Measurements from ENCODE around the gene LBP.

DNA sequence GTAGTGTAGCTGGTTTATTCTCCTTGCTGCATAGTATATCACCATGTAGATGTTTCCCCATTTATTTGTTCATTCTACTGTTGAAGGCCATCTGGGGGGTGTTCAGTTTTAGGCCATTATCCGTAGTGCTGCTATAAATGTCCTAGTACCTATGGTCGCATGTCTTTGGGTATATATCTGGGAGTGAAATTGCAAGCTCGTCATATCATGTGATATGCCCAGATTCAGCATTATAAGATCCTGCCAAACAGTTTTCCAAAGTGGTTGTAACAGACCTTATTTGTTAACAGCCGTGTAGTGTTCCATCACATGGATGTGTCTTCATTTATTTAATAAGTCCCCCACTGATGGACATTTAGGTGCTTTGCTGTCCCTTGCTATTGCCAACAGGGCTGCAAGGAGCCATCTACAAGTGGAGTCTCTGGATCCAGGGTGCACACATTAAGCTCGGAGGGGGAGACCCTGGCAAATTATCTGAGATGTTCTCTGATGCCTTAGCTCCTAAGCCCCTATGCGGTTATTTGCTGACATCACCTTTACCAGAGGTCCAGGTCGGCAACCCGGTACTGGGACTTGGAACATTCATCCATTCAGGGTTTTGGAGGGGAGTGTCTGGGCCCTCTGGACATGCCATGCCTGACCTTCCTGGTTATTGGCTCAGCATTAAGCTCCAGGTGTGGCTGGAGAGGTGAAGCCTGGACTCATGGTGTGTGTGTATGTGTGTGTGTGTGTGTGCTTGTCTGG, 16.9 kb downstream of the LBP start:
- TF ChIP-seq POLR2A (IDR thresholded peaks at IDR 0.05) = no peak
- TF ChIP-seq, protein P1, sequence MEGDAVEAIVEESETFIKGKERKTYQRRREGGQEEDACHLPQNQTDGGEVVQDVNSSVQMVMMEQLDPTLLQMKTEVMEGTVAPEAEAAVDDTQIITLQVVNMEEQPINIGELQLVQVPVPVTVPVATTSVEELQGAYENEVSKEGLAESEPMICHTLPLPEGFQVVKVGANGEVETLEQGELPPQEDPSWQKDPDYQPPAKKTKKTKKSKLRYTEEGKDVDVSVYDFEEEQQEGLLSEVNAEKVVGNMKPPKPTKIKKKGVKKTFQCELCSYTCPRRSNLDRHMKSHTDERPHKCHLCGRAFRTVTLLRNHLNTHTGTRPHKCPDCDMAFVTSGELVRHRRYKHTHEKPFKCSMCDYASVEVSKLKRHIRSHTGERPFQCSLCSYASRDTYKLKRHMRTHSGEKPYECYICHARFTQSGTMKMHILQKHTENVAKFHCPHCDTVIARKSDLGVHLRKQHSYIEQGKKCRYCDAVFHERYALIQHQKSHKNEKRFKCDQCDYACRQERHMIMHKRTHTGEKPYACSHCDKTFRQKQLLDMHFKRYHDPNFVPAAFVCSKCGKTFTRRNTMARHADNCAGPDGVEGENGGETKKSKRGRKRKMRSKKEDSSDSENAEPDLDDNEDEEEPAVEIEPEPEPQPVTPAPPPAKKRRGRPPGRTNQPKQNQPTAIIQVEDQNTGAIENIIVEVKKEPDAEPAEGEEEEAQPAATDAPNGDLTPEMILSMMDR (IDR thresholded peaks at IDR 0.05) = no peak
